Heart right ventricle (tissue), 16 donors: ENCODE measurements around the gene FAM149A. TPM values are rescaled to one million over a fixed set of nuclear protein-coding genes. Genes with fewer than 3 reads are reported as not detected.

Experiments used
- ATAC-seq, 8 donors: fragments of 200-7000 bp; cut with Tn5 transposase; one replicate each; pipeline ENCODE4 v1.9.1; 2020; ENCODE audit warnings: mild to moderate bottlenecking in 8 of 8, moderate library complexity in 8 of 8, moderate number of reproducible peaks in 1 of 8
- DNase-seq, 2 donors: peaks; one replicate each; pipeline ENCODE4 v3.0.0-alpha.2; 2020
- H3K27ac ChIP-seq, 10 donors: fragments of 200-600 bp; sonication (generic) in 2 of 10; one replicate each; pipeline versions ENCODE4 v1.5.0 to v1.8.0; 2020 to 2022; ENCODE audit warnings: mild to moderate bottlenecking in 3 of 10
- H3K27me3 ChIP-seq, 7 donors: fragments of 200-600 bp; one replicate each; pipeline ENCODE4 v1.8.0; 2021 to 2022; ENCODE audit warnings: mild to moderate bottlenecking in 2 of 7
- H3K36me3 ChIP-seq, 9 donors: fragments of 200-600 bp; sonication (generic) in 1 of 9; one replicate each; pipeline versions ENCODE4 v1.5.0 to v1.8.0; 2020 to 2022; ENCODE audit warnings: mild to moderate bottlenecking in 2 of 9
- H3K4me1 ChIP-seq, 9 donors: fragments of 200-600 bp; sonication (generic) in 1 of 9; one replicate each; pipeline versions ENCODE4 v1.5.0 to v1.8.0; 2020 to 2022; ENCODE audit warnings: mild to moderate bottlenecking in 4 of 9
- H3K4me3 ChIP-seq, 10 donors: fragments of 200-600 bp; sonication (generic) in 2 of 10; one replicate each; pipeline versions ENCODE4 v1.5.0 to v1.8.0; 2020 to 2022; ENCODE audit warnings: mild to moderate bottlenecking in 7 of 10, moderate library complexity in 2 of 10
- H3K9me3 ChIP-seq, 11 donors: fragments of 200-600 bp in 10 of 11; sonication (generic) in 2 of 11; one replicate each; pipeline versions ENCODE4 v1.5.0 to v1.8.0; 2013 to 2022; ENCODE audit warnings: mild to moderate bottlenecking in 2 of 11, control low read depth in 1 of 11, moderate library complexity in 1 of 11
- WGBS, 2 donors: extraction: QIAGEN DNeasy Blood & Tissue Kit; methylation state at CpG; one replicate each; pipeline ENCODE4 v1.1.7; 2013; ENCODE audit warnings: inconsistent platforms in 1 of 2; 5-methylcytosine and 5-hydroxymethylcytosine counted together
- intact Hi-C, 10 donors: fragments of 100-400 bp; cut with DNase I; formaldehyde crosslinking; loops; one replicate each; pipeline versions ENCODE4 v1.11.1 to v1.14.2; 2022
- polyA plus RNA-seq, 2 donors: library from polyadenylated mRNA; stranded (reverse); fragments of 200-250 nt; gene quantifications; one replicate each; pipeline ENCODE4 v1.2.3, GENCODE V29; 2013
- total RNA-seq, 10 donors: library from RNA; stranded (reverse); fragmentation: NEBNext Ultra II Directional in 3 of 10; extraction: Animal tissue kit (Norgen Biotek cat#: 25700) in 3 of 10; gene quantifications; one replicate each; pipeline versions ENCODE4 v1.2.1 to v1.2.4, GENCODE V29; 2021 to 2023
- TF ChIP-seq, protein P1 (sequence below), 9 donors: fragments of 200-600 bp; sonication (generic) in 2 of 9; IDR thresholded peaks; one replicate each; pipeline versions ENCODE4 v1.5.0 to v1.8.0; 2021 to 2022; ENCODE audit warnings: antibody characterized with exemption in 9 of 9, mild to moderate bottlenecking in 5 of 9, moderate library complexity in 1 of 9
- donor health status: Arrhythmogenic right ventricular cardiomyopathy.
- donor health status: ischemic (EF 13 %, LVEDD 7.1; RV severe dilation, severe dysfunction).
- donor health status: healthy with polysubstance abuse.
- donor health status: DM: no; HTN: yes; CAD: no.
- donor health status: DM: no; HTN: no; CAD: no.
- donor health status: ischemic (EF 25% LVEDD 6.9; RV normal size, moderate dysfunction).
- donor health status: ischemic (EF 25% LVEDD 5.7; RV mildly dilated, moderate dysfunction).
- donor health status: healthy.
- donor health status: DM: yes; HTN: yes; CAD: no.
- donor health status: Ischemic cardiomyopathy.
- donor health status: ischemic (EF 35%, LVEDD 5.7; RV mildly dilated, moderate dysfunction).
- donor health status: nonischemic (EF 11% LVEDD 7.7; RV severe dilation, severe dysfunction).
- donor health status: DM: yes; HTN: yes; CAD: no.
- donor health status: PGD.
- donor health status: ischemic (EF 29% LVEDD 5.4; RV normal size, mild dysfunction).
- donor health status: nonischemic (EF 23%, LVEDD 6.1; RV moderate dilation, normal function).

The FAM149A gene
- total and polyA plus RNA-seq, 12 donors, result 1.2 to 13.7 (median 9.8) TPM

DNA sequence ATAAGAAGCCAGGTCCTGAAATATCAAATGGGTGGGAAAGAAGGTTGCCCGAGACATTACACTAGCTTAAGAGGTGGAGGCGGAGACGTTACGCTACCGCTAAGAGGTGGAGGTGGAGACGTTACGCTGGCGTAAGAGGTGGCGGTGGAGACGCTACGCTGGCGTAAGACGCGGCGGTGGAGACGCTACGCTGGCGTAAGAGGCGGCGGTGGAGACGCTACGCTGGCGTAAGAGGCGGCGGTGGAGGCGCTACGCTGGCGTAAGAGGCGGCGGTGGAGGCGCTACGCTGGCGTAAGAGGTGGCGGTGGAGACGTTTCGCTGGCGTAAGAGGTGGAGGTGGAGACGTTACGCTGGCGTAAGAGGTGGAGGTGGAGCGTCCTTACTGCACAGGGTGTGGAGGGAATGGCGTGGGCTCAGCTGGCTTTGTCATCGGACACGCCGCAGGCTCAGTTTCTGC is 99.6 kb downstream of the FAM149A start:
- H3K9me3 ChIP-seq, result peaks cover 0 to 5% (median 0%) of the 10 kb centered on the region in 11 donors
- TF ChIP-seq, protein P1, sequence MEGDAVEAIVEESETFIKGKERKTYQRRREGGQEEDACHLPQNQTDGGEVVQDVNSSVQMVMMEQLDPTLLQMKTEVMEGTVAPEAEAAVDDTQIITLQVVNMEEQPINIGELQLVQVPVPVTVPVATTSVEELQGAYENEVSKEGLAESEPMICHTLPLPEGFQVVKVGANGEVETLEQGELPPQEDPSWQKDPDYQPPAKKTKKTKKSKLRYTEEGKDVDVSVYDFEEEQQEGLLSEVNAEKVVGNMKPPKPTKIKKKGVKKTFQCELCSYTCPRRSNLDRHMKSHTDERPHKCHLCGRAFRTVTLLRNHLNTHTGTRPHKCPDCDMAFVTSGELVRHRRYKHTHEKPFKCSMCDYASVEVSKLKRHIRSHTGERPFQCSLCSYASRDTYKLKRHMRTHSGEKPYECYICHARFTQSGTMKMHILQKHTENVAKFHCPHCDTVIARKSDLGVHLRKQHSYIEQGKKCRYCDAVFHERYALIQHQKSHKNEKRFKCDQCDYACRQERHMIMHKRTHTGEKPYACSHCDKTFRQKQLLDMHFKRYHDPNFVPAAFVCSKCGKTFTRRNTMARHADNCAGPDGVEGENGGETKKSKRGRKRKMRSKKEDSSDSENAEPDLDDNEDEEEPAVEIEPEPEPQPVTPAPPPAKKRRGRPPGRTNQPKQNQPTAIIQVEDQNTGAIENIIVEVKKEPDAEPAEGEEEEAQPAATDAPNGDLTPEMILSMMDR (IDR thresholded peaks at IDR 0.05), result no peak
- H3K27me3 ChIP-seq, result no peaks in the 10 kb centered on the region
- intact Hi-C loops, result no loop called here
- ATAC-seq (peak in 3 of 8 donors; percentile 29 to 59 (median 47)), DNase-seq (no peak)
- H3K36me3 ChIP-seq, result peaks cover 0 to 29% (median 2%) of the 10 kb centered on the region in 9 donors
- H3K4me3 ChIP-seq, result peak overlapping the region in 5 of 10 donors; percentile 10 to 46 (median 39)
- 57 to 59% methylated on average over 45 of the region's 45 CpGs for WGBS, 2 donors
- H3K4me1 ChIP-seq, result peaks cover 0 to 46% (median 9%) of the 10 kb centered on the region in 9 donors
- H3K27ac ChIP-seq, result peak overlapping the region in 4 of 10 donors; percentile 19 to 72 (median 56)

DNA sequence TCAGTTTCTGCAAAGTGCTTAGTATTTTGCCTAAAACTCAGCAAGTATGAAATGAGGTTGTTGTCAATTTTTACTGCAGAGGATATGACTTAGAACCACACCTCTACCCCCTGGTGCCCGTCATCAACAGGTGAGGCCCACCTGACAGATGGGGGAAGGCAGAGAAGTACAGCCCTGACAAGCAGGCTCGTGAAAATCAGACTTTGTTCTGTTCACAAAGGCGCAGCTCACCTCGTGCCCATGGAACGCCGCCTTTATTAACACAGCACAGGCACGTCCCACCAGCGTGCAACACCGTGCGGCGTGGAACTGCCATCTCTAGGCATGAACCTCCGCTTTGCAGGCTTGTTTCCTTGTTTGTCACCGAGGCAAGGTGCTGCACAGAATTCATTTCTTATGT is 100.2 kb downstream of the FAM149A start:
- TF ChIP-seq, protein P1 (IDR thresholded peaks at IDR 0.05), result no peak
- H3K27ac ChIP-seq, result peak overlapping the region in 4 of 10 donors; percentile 19 to 72 (median 56)
- peak overlapping the region in 5 of 10 donors; percentile 10 to 46 (median 39) for H3K4me3 ChIP-seq
- DNase-seq, result no peak
- no peaks in the 10 kb centered on the region for H3K27me3 ChIP-seq
- 87 to 90% methylated on average over 13 of the region's 13 CpGs for WGBS, 2 donors
- ATAC-seq, result no peak
- H3K36me3 ChIP-seq, result peaks cover 0 to 30% (median 8%) of the 10 kb centered on the region in 9 donors
- peaks cover 0 to 10% (median 0%) of the 10 kb centered on the region in 11 donors for H3K9me3 ChIP-seq
- intact Hi-C loops, result no loop called here
- H3K4me1 ChIP-seq, result peaks cover 0 to 45% (median 9%) of the 10 kb centered on the region in 9 donors

DNA sequence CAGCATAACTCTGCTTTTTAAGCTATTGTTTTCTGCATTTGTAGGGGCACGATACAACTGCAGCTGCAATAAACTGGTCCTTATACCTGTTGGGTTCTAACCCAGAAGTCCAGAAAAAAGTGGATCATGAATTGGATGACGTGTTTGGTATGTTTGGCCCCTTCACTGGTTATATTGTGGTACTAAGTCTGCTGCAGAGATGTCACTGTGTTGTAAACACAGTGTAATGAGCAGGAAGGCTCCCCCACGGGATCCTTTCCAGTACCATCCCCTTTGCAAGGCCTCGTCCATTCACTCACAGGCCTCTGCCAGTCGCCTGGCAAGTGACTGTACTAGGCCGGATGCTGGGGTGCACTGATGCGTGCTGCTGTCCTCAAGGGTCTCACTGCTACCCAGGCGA is 100.7 kb downstream of the FAM149A start:
- WGBS, 2 donors, result 90 to 93% methylated on average over 8 of the region's 8 CpGs
- no peak overlapping the region for H3K27ac ChIP-seq
- ATAC-seq, result no peak
- no peak for DNase-seq
- H3K9me3 ChIP-seq, result peaks cover 0 to 10% (median 0%) of the 10 kb centered on the region in 11 donors
- no peak overlapping the region for H3K4me3 ChIP-seq
- peaks cover 0 to 40% (median 6%) of the 10 kb centered on the region in 9 donors for H3K4me1 ChIP-seq
- TF ChIP-seq, protein P1 (IDR thresholded peaks at IDR 0.05), result no peak
- intact Hi-C loops, result no loop called here
- H3K36me3 ChIP-seq, result peaks cover 0 to 35% (median 10%) of the 10 kb centered on the region in 9 donors
- H3K27me3 ChIP-seq, result no peaks in the 10 kb centered on the region

DNA sequence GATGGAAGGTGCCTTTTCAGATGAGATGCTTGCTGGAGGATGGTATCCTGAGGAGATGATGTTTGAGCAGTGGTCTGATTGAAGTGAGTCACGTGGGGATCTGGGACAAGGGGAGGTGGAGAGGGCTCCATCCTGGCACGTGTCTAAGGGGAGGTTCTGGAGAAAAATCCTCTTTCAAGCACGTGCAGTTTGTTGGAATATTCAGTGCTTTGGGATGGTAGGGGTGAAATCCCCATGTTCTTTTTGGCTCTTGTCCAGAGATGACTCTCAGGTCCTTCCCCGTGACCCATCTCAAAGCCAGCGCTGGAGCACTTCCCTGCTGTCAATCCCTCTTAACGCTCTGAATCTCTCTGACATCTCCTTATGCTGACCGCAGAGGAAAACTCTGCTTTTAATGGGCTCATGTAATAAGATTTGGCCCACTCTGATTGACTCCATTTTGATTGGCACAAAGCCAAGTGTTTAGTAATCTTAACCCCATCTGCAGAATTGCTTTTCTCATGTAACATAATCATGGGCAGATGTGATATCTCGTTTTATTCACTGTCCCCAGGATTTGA is 112.0 kb downstream of the FAM149A start:
- ATAC-seq (no peak), DNase-seq (no peak)
- H3K36me3 ChIP-seq, result peaks cover 0 to 15% (median 0%) of the 10 kb centered on the region in 9 donors
- no peak overlapping the region for H3K4me3 ChIP-seq
- H3K4me1 ChIP-seq, result no peaks in the 10 kb centered on the region
- TF ChIP-seq, protein P1 (IDR thresholded peaks at IDR 0.05), result no peak
- WGBS, 2 donors, result 45 to 53% methylated on average over 8 of the region's 8 CpGs
- intact Hi-C loops, result no loop called here
- no peak overlapping the region for H3K27ac ChIP-seq
- H3K27me3 ChIP-seq, result no peaks in the 10 kb centered on the region
- no peaks in the 10 kb centered on the region for H3K9me3 ChIP-seq
